ENCODE data around the gene AK3.
"Not testable (repeated sequence)": the region's sequence is repeated elsewhere in the genome, so short reads cannot be mapped to it uniquely, and the experiment has no call there.

The AK3 gene

DNA sequence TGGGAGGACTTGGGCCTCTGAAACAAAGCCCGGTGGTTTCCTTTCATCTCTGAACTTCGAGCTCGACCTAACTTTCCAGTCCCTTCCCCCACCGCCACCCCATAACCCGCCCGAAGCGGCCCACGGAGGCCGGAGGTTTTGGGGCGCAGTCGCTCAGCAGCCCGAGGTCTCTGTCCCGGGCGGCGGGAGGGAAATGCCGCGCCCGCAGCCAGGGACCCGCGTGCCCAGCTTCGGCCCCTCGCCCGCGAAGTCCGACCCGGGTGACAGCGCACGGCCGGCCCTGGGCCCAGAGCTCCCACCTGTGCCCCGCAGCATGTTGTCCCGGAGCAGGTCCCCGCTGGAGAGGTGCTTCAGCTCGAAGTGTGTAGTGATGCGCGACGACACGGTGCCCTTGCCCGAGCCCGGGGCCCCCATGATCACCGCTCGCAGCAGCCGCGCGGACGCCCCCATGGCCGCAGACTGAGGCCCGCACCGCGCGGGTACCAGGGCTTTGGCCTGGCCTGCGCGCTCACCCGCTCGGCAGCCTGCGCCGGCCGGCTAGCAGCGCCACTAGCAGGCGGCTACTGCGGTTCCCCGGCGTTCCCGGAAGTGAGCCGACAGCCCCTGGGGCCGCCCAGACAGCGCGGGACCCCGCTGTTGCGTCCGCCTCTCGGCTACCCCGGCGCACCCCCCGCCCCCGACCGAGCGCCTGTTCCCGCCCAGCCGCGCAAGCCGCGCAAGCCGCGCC lies at the start of gene AK3:
Gene AK3, minus strand, starts transcription at position 565 of the 727 bp plus-strand sequence. Its CDS starts 115 bp downstream, at position 450.
- peak; percentile 80 for DNase-seq

- DNase-seq, result no peak
These were observed 47.7 kb upstream of the AK3 start for GRCh38 chr9:4788703-4789102.

GRCh38 chr9:4787876-4788275 lies 46.9 kb upstream of the AK3 start:
- no peak for DNase-seq

DNA sequence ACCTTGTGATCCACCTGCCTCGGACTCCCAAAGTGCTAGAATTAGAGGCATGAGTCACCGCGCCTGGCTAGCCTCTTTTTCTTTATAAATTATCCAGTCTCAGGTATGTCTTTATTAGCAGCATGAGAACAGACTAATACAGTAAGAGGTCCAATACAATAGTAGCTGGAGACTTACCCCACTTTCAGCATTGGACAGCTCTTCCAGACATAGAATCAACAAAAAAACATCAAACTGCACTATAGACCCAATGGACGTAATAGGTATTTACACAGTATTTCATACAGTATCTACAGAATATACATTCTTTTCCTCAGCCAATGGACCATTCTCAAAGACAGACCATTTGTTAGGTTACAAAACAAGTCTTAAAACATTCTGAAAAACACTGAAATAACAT lies 45.6 kb upstream of the AK3 start:
- DNase-seq, result no peak

- DNase-seq, result no peak
These were observed 43.4 kb upstream of the AK3 start for GRCh38 chr9:4784403-4784802.

DNA sequence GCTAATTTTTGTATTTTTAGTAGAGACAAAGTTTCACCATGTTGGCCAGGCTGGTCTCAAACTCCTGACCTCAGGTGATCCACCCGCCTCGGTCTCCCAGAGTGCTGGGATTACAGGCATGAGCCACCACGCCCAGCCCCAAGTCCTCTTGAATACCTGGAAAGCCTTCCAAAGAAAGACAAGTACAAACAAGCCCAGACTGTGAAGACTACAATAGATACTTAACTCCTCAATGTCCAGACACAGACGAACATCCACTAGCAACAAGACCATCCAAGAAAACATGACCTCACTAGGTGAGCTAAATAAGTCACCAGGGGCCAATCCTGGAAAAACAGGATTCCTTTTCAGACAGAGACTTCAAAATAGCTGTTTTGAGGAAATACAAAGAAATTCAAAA lies 42.2 kb upstream of the AK3 start:
- DNase-seq, result not testable (repeated sequence)

- no peak for DNase-seq
These were observed 40.4 kb upstream of the AK3 start for GRCh38 chr9:4781408-4781807.

DNA sequence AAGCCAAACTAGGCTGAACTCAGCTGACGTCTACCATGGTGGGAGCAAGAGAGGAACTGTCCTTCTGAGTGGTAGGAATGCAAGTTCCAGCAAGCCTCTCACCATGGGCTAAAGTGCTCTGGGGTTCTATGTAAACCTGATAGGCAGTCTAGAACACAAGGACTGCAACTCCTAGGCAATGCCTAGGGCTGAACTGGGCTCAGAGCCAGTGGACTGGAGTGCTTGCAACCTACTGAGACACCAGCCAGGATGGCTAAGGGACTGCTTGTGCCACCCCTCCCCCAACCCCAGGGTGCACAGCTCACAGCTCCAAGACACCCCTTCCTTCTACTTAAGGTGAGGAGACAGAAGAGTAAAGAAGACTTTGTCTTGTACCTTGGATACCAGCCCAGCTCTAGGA lies 39.6 kb upstream of the AK3 start:
- DNase-seq, result no peak

- not testable (repeated sequence) for DNase-seq
These were observed 34.0 kb upstream of the AK3 start for GRCh38 chr9:4774958-4775357.

GRCh38 chr9:4774209-4774608 lies 33.2 kb upstream of the AK3 start:
- no peak for DNase-seq

GRCh38 chr9:4771788-4772187 lies 30.8 kb upstream of the AK3 start:
- DNase-seq, result no peak

- DNase-seq, result no peak
These were observed 28.5 kb upstream of the AK3 start for GRCh38 chr9:4769321-4770080.

GRCh38 chr9:4768681-4769080 lies 27.7 kb upstream of the AK3 start:
- no peak for DNase-seq

DNA sequence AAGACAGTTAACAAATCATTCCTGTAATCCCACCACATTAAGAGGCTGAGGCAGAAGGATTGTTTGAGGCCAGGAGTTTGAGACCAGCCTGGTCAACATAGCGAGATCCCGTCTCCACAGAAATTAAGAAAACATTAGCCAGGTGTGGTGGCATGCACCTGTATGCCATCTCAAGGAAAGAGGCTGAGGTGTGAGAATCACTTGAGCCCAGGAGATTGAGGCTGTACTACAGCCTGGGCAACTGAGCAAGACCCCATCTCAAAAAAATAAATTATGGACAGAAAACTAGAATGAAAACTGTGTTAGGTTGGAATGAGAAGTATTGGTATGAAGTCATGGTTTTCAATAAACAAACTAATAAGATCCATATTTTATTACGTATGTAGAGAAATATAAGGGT lies 23.0 kb upstream of the AK3 start:
- no peak for DNase-seq

DNA sequence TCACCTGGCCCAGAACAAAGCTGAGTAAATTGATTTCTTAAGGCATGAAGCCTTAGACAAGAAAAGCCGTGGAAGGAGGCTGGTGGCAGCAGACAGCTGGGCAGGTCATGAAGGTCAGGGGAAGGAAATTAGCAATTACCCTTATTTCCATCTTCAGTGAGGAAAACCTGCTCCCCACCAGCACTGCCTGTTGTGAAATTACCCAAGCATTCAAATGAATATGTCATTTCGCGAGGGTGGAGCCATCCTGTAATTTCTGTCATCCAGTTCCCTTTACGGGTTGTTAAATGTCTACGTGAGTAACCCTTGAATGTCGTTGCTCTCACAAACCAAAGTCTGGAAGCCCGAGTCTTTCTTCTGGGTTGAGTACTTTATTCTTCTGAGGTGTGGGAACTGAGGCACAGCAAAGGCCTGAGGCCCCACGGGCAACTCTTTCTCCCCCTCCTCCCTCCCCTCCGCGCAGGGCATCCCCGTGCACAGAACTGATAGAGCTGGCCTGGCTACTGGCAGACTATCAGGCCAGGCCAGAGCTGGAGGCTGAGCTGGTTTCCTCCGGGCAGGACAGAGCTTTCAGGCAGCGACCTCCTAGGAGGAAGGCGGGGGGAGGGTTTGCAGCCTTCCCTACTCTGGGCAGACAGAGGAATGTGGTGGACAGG lies 22.0 kb upstream of the AK3 start:
- DNase-seq, result no peak

- peak; percentile 84 for DNase-seq
These were observed 21.3 kb upstream of the AK3 start for GRCh38 chr9:4762108-4762885.

DNA sequence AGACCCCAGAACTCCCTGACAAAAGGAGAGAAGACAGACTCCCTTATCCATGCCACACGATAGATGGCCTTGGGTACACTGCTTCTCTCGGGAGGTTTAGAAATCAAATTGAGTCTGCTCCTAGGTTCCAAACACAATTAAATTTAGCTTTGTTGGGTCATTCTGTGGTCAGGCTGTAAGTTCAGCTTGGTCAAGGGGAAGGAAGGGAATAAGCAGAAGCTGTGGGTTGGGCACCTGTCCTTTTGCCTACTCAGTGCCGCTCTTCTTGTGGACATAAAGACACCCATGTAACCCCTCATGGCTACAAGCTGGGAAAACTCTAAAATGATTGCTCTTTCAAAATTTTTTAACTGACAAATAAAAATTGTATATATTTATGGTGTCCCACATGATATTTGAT lies 19.1 kb upstream of the AK3 start:
- no peak for DNase-seq

DNA sequence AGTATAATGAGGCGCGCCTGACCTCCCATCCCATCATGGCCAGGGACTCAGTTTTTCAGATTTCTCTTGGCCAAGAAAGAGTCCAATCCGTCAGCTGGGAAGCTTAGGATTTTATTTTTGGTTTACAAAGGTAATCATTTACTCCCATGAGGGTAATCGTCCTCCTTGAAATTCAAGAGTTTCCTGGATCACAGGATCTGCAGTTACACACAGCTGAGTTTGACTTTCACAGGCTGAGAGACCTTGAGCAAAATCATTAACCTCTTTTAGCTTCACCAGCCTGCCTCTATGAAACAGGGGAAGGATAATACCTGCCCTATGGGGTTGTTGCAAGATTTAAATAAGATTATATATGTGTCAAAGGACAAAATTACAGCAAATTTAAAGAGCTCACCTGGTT lies 15.4 kb upstream of the AK3 start:
- DNase-seq, result no peak

DNA sequence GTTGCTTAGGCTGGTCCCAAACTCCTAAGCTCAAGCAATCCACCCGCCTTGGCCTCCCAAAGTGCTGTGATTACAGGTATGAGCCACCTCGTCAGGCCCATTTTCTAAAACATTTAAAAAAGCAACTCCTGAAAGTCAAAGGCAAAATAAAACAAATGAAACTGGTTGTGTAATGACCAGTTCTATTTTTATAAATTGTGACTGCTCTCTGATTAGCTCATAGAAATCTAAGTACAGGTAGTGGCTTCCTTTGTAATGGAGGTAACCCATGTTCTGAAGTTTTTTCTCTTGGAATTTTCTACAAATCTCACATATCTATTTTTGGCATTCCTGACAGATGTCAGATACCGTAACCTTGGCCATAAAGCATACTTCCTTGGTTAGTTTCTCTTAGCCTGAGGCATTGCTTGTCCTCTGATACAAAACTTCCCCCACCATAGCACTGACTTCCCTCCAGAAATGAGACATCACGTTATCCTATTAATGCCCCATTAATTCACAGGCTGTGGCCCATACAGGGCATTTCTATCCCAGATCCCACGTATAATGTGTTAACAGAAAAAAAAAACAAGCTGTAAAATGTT lies 14.1 kb upstream of the AK3 start:
- no peak for DNase-seq

- not testable (repeated sequence) for DNase-seq
These were observed 13.5 kb upstream of the AK3 start for GRCh38 chr9:4754530-4754929.

DNA sequence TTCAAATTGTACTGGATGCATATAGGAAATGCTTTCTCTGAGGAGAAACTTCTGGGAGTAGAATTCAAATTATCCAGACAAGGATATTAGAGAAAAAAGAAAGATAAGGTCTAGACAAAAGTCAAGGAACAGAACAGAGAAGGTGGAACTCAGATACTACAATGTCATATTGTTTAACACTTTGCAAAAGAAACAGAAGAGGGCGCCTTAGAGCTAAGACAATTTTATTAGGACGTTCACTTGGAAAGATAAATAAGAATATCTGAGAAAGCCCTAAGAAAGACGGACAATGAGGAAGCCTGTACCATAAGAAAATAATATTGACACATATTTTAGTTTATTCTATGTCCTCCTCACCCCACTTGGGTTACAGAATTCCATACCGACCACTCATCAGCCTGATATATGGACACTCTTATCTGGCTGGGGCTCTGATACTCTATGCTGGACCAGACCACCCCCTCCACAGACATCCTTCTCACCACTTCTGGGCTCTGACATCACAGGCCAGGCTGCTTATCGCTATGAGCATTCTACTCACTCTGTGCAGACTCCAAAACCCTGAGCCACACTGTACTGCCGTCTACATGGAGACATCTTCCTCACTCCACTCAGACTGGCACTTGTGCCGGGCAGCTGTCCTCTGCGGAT lies 9.1 kb upstream of the AK3 start:
- DNase-seq, result no peak

- no peak for DNase-seq
These were observed 7.6 kb upstream of the AK3 start for GRCh38 chr9:4748612-4749011.
